Measurements from ENCODE around the gene FUNDC1.

Gene FUNDC1

DNA sequence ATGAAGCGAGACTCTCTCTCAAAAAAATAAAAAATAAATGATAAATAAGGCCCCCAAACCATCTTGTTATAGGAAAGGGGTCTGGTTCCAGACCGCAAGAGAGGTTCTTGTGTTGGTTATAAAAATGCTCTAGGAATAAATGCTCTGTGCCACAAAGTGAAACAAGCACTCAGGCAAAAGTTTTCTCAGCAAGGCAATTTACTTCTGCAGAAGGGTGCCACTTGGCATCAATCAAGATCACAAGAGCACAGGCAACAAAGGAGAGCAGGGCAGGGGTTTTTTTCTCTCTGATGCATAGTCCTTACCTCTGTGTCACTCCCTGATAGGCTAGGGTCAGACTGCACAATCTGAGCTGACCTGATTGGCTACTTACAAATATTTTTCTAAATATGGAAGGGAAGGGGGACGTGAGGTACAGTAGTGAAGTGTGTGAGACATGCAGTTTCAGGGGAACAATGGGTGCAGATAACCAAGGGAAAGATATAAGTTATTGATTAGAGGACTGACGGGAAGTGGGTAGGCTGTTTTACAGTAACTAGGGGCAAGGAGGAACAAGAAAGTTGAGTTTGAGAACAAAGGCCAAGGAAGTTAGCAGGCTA is 29.8 kb upstream of the FUNDC1 start:
- H3K27me3 ChIP-seq (replicated peaks; ENCODE audit: insufficient read depth, low read length): no peaks in the 10 kb centered on the region
- H3K27ac ChIP-seq (ENCODE audit: low read length): no peak overlapping the region
- H3K9me2 ChIP-seq (replicated peaks; ENCODE audit: insufficient read depth, low read length): no peaks in the 10 kb centered on the region
- TF ChIP-seq EZH2phosphoT487 (IDR thresholded peaks at IDR 0.05; ENCODE audit: low read length) (no peak), EZH2 (optimal IDR thresholded peaks at IDR 0.05; ENCODE audit: low read depth, low read length) (no peak)
- TF ChIP-seq, protein P1, sequence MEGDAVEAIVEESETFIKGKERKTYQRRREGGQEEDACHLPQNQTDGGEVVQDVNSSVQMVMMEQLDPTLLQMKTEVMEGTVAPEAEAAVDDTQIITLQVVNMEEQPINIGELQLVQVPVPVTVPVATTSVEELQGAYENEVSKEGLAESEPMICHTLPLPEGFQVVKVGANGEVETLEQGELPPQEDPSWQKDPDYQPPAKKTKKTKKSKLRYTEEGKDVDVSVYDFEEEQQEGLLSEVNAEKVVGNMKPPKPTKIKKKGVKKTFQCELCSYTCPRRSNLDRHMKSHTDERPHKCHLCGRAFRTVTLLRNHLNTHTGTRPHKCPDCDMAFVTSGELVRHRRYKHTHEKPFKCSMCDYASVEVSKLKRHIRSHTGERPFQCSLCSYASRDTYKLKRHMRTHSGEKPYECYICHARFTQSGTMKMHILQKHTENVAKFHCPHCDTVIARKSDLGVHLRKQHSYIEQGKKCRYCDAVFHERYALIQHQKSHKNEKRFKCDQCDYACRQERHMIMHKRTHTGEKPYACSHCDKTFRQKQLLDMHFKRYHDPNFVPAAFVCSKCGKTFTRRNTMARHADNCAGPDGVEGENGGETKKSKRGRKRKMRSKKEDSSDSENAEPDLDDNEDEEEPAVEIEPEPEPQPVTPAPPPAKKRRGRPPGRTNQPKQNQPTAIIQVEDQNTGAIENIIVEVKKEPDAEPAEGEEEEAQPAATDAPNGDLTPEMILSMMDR (IDR thresholded peaks at IDR 0.05; ENCODE audit: low read length): no peak
- H2AFZ ChIP-seq (ENCODE audit: low read length): no peak overlapping the region
- no peak overlapping the region for H3K9ac ChIP-seq (ENCODE audit: low read length)
- H4K20me1 ChIP-seq (ENCODE audit: insufficient read depth, low read length): no peaks in the 10 kb centered on the region
- no peak overlapping the region for H3K4me3 ChIP-seq (ENCODE audit: low read length)
- DNase-seq: no peak
- H3K36me3 ChIP-seq (replicated peaks; ENCODE audit: insufficient read depth, low read length): no peaks in the 10 kb centered on the region
- no peaks in the 10 kb centered on the region for H3K79me2 ChIP-seq (ENCODE audit: low read length)
- H3F3A ChIP-seq (ENCODE audit: insufficient read depth, low read length): no peaks in the 10 kb centered on the region
- H3K4me2 ChIP-seq (ENCODE audit: low read depth, low read length): no peak overlapping the region
- H3K9me3 ChIP-seq (replicated peaks; ENCODE audit: insufficient read depth, low read length): no peaks in the 10 kb centered on the region
- no peaks in the 10 kb centered on the region for H3K4me1 ChIP-seq (ENCODE audit: low read length)

DNA sequence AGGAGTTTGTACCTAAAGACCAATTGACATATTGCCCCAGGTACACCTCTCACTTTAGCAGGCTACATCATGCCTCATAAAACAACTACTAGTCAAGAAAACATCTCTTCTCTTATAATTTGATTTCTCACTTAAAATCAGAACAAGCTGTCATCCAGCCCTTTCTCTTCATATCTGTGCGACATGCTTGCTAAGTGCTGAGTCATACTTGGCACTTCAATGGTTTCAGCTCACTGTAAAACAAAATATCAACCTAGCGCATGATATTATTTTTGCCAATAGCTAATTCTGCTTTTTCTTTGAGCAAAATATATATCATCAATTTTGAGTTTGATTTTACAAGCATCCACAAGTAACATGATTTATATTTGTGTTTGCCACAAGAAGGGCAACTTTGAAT is 27.9 kb upstream of the FUNDC1 start:
- TF ChIP-seq EZH2 (optimal IDR thresholded peaks at IDR 0.05; ENCODE audit: low read depth, low read length) (no peak), EZH2phosphoT487 (IDR thresholded peaks at IDR 0.05; ENCODE audit: low read length) (no peak)
- TF ChIP-seq, protein P1 (IDR thresholded peaks at IDR 0.05; ENCODE audit: low read length): no peak
- H3K4me3 ChIP-seq (ENCODE audit: low read length): no peak overlapping the region
- no peaks in the 10 kb centered on the region for H3K9me2 ChIP-seq (replicated peaks; ENCODE audit: insufficient read depth, low read length)
- H3K36me3 ChIP-seq (replicated peaks; ENCODE audit: insufficient read depth, low read length): no peaks in the 10 kb centered on the region
- H2AFZ ChIP-seq (ENCODE audit: low read length): no peak overlapping the region
- no peaks in the 10 kb centered on the region for H3F3A ChIP-seq (ENCODE audit: insufficient read depth, low read length)
- H3K9me3 ChIP-seq (replicated peaks; ENCODE audit: insufficient read depth, low read length): no peaks in the 10 kb centered on the region
- DNase-seq: no peak
- H3K27ac ChIP-seq (ENCODE audit: low read length): no peak overlapping the region
- no peaks in the 10 kb centered on the region for H3K79me2 ChIP-seq (ENCODE audit: low read length)
- no peaks in the 10 kb centered on the region for H3K27me3 ChIP-seq (replicated peaks; ENCODE audit: insufficient read depth, low read length)
- no peaks in the 10 kb centered on the region for H3K4me1 ChIP-seq (ENCODE audit: low read length)
- no peaks in the 10 kb centered on the region for H4K20me1 ChIP-seq (ENCODE audit: insufficient read depth, low read length)
- H3K4me2 ChIP-seq (ENCODE audit: low read depth, low read length): no peak overlapping the region
- no peak overlapping the region for H3K9ac ChIP-seq (ENCODE audit: low read length)

DNA sequence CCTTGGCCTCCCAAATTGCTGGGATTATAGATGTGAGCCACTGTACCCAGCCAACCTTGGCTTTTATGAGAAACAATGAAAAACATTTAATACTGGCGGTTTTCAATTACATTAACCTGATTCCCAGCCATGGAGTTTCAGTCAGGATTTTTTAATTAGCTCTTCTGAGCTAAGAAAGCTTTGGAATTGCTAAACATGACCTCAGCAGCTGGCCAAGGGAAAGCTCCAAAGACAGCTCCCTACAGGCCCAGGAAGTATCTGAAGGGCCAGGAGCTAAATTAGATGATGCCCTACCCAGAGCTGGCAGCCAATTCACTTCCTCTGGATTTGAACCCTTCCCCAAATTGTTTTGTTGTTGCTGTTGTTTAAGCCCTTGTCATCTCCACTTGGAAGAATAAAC is 26.5 kb upstream of the FUNDC1 start:
- H2AFZ ChIP-seq (ENCODE audit: low read length): no peak overlapping the region
- TF ChIP-seq, protein P1 (IDR thresholded peaks at IDR 0.05; ENCODE audit: low read length): no peak
- TF ChIP-seq EZH2 (optimal IDR thresholded peaks at IDR 0.05; ENCODE audit: low read depth, low read length): no peak
- TF ChIP-seq EZH2phosphoT487 (IDR thresholded peaks at IDR 0.05; ENCODE audit: low read length): no peak

More for the DNA sequence above, 26.5 kb upstream of the FUNDC1 start:
- Histone ChIP-seq H3K4me1 (ENCODE audit: low read length) (no peaks in the 10 kb centered on the region), H3K9me2 (replicated peaks; ENCODE audit: insufficient read depth, low read length) (no peaks in the 10 kb centered on the region), H3K79me2 (ENCODE audit: low read length) (no peaks in the 10 kb centered on the region), H3K9me3 (replicated peaks; ENCODE audit: insufficient read depth, low read length) (no peaks in the 10 kb centered on the region), H3K4me3 (ENCODE audit: low read length) (no peak overlapping the region), H3F3A (ENCODE audit: insufficient read depth, low read length) (no peaks in the 10 kb centered on the region), H3K27me3 (replicated peaks; ENCODE audit: insufficient read depth, low read length) (no peaks in the 10 kb centered on the region), H3K36me3 (replicated peaks; ENCODE audit: insufficient read depth, low read length) (no peaks in the 10 kb centered on the region), H3K9ac (ENCODE audit: low read length) (no peak overlapping the region), H3K4me2 (ENCODE audit: low read depth, low read length) (no peak overlapping the region), H3K27ac (ENCODE audit: low read length) (no peak overlapping the region), H4K20me1 (ENCODE audit: insufficient read depth, low read length) (no peaks in the 10 kb centered on the region)
- no peak for DNase-seq
